ENCODE measurements around the gene HS3ST3B1.

The HS3ST3B1 gene

DNA sequence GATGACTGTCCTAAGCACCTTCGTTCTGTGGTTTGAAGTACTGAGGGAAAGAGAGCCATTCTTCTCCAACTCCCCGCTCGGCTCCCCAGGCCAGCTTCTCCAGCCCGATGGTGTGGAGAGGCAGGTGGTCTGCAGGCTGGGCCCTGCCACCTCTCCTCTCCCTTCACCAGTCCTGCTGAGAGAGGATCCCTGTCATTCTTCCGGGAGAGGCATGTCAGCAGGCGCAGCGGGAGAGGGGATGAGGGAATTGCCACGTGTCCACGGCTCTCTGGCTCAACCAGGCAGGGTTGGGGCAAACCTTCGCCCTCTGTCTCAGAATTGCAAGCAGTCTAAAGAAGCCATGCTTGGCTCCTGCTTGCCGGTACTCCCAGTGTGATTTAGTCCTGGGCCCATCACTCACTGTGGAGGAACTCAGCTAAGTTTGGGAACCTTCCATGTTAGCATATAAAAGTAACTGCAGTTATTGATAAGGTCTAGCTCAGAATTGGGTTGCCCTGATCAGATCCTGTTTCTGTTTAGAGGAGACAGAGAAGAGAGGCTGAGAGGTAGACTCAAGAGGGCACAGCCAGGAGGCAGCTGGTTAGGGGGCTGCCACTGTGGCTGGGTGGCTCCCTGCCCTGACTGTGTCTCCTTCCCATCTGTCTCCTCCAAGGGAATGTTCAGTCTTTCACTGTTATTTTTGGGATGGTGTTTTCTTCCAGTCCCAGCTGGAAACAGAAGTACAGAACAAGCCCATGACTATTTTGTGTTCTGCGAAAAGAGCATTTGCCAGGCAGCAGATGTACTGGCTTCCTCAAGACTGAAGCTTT, 17.4 kb downstream of the HS3ST3B1 start:
- H3K27me3 ChIP-seq (ENCODE audit: control insufficient read depth, insufficient read depth, low read length) = no peaks in the 10 kb centered on the region
- no peak overlapping the region for H3K4me3 ChIP-seq (ENCODE audit: low read length)
- no peaks in the 10 kb centered on the region for H3K9me3 ChIP-seq (ENCODE audit: control insufficient read depth, low read length)
- H3K4me1 ChIP-seq (ENCODE audit: control insufficient read depth, insufficient read depth, low read length) = no peaks in the 10 kb centered on the region
- no peaks in the 10 kb centered on the region for H3K36me3 ChIP-seq (ENCODE audit: control insufficient read depth, insufficient read depth, low read length)
- no peak overlapping the region for H3K9ac ChIP-seq (ENCODE audit: low read length)

DNA sequence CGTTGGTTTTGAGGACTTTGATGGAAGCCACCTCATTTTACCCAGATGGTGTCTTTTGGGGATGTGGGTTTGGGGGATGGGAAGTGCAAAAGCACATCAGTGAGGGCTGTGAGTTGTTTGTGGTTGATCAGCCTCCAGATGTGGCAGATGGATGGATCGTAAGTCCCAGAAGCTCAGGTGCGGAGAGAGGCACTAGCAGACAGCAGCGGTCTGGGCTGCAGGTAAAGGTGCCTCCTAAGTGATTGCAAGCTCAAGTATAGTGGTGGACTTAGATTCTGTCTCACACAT, 18.0 kb downstream of the HS3ST3B1 start:
- Histone ChIP-seq H3K9me3 (ENCODE audit: control insufficient read depth, low read length) (no peaks in the 10 kb centered on the region), H3K4me1 (ENCODE audit: control insufficient read depth, insufficient read depth, low read length) (no peaks in the 10 kb centered on the region), H3K36me3 (ENCODE audit: control insufficient read depth, insufficient read depth, low read length) (no peaks in the 10 kb centered on the region), H3K9ac (ENCODE audit: low read length) (no peak overlapping the region), H3K4me3 (ENCODE audit: low read length) (no peak overlapping the region), H3K27me3 (ENCODE audit: control insufficient read depth, insufficient read depth, low read length) (no peaks in the 10 kb centered on the region)

DNA sequence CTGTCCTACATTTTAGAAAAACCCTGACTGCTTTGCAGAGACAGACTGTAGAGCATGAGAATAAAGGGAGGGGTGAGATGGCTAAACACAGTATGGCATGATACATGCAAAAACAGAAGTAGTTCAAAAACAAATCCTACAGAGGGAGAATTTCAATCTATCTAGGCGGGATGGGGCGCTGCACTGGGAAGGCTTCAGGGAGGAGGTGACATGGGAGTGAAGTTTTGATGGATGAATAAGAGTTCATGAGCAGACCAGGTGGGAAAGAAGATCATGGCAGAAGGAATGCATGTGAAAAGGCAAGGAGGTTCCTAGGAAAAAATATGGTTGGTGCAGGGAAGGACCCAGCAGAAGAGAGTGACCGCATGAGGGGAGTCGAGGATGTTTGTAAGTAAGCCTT, 19.2 kb downstream of the HS3ST3B1 start:
- Histone ChIP-seq H3K36me3 (ENCODE audit: control insufficient read depth, insufficient read depth, low read length) (no peaks in the 10 kb centered on the region), H3K4me3 (ENCODE audit: low read length) (no peak overlapping the region), H3K9me3 (ENCODE audit: control insufficient read depth, low read length) (no peaks in the 10 kb centered on the region), H3K27me3 (ENCODE audit: control insufficient read depth, insufficient read depth, low read length) (no peaks in the 10 kb centered on the region), H3K4me1 (ENCODE audit: control insufficient read depth, insufficient read depth, low read length) (no peaks in the 10 kb centered on the region), H3K9ac (ENCODE audit: low read length) (no peak overlapping the region)

GRCh38 chr17:14320734-14321475, 20.0 kb downstream of the HS3ST3B1 start:
- Histone ChIP-seq H3K9ac (ENCODE audit: low read length) (no peak overlapping the region), H3K4me1 (ENCODE audit: control insufficient read depth, insufficient read depth, low read length) (no peaks in the 10 kb centered on the region)

GRCh38 chr17:14321476-14321949, 20.6 kb downstream of the HS3ST3B1 start:
- no peaks in the 10 kb centered on the region for H3K4me1 ChIP-seq (ENCODE audit: control insufficient read depth, insufficient read depth, low read length)
- H3K4me3 ChIP-seq (ENCODE audit: low read length) = no peak overlapping the region
- no peaks in the 10 kb centered on the region for H3K36me3 ChIP-seq (ENCODE audit: control insufficient read depth, insufficient read depth, low read length)
- H3K9me3 ChIP-seq (ENCODE audit: control insufficient read depth, low read length) = no peaks in the 10 kb centered on the region
- H3K27me3 ChIP-seq (ENCODE audit: control insufficient read depth, insufficient read depth, low read length) = no peaks in the 10 kb centered on the region
- H3K9ac ChIP-seq (ENCODE audit: low read length) = no peak overlapping the region

More at GRCh38 chr17:14320734-14321475, 20.0 kb downstream of the HS3ST3B1 start:
- no peak overlapping the region for H3K4me3 ChIP-seq (ENCODE audit: low read length)
- H3K36me3 ChIP-seq (ENCODE audit: control insufficient read depth, insufficient read depth, low read length) = no peaks in the 10 kb centered on the region
- H3K27me3 ChIP-seq (ENCODE audit: control insufficient read depth, insufficient read depth, low read length) = no peaks in the 10 kb centered on the region
- no peaks in the 10 kb centered on the region for H3K9me3 ChIP-seq (ENCODE audit: control insufficient read depth, low read length)

GRCh38 chr17:14321980-14322776, 21.3 kb downstream of the HS3ST3B1 start:
- H3K36me3 ChIP-seq (ENCODE audit: control insufficient read depth, insufficient read depth, low read length) = no peaks in the 10 kb centered on the region
- H3K27me3 ChIP-seq (ENCODE audit: control insufficient read depth, insufficient read depth, low read length) = no peaks in the 10 kb centered on the region
- H3K9me3 ChIP-seq (ENCODE audit: control insufficient read depth, low read length) = no peaks in the 10 kb centered on the region
- no peak overlapping the region for H3K4me3 ChIP-seq (ENCODE audit: low read length)
- H3K4me1 ChIP-seq (ENCODE audit: control insufficient read depth, insufficient read depth, low read length) = no peaks in the 10 kb centered on the region
- H3K9ac ChIP-seq (ENCODE audit: low read length) = no peak overlapping the region

GRCh38 chr17:14323522-14323981, 22.7 kb downstream of the HS3ST3B1 start:
- H3K4me1 ChIP-seq (ENCODE audit: control insufficient read depth, insufficient read depth, low read length) = no peaks in the 10 kb centered on the region
- H3K4me3 ChIP-seq (ENCODE audit: low read length) = no peak overlapping the region
- no peak overlapping the region for H3K9ac ChIP-seq (ENCODE audit: low read length)
- H3K36me3 ChIP-seq (ENCODE audit: control insufficient read depth, insufficient read depth, low read length) = no peaks in the 10 kb centered on the region
- no peaks in the 10 kb centered on the region for H3K27me3 ChIP-seq (ENCODE audit: control insufficient read depth, insufficient read depth, low read length)
- H3K9me3 ChIP-seq (ENCODE audit: control insufficient read depth, low read length) = no peaks in the 10 kb centered on the region

- no peaks in the 10 kb centered on the region for H3K36me3 ChIP-seq (ENCODE audit: control insufficient read depth, insufficient read depth, low read length)
- no peaks in the 10 kb centered on the region for H3K27me3 ChIP-seq (ENCODE audit: control insufficient read depth, insufficient read depth, low read length)
- no peaks in the 10 kb centered on the region for H3K9me3 ChIP-seq (ENCODE audit: control insufficient read depth, low read length)
- peaks cover 7% of the 10 kb centered on the region for H3K4me1 ChIP-seq (ENCODE audit: control insufficient read depth, insufficient read depth, low read length)
- H3K9ac ChIP-seq (ENCODE audit: low read length) = no peak overlapping the region
- H3K4me3 ChIP-seq (ENCODE audit: low read length) = no peak overlapping the region
Measured at GRCh38 chr17:14325618-14326167, 24.8 kb downstream of the HS3ST3B1 start.

GRCh38 chr17:14329900-14330491, 29.1 kb downstream of the HS3ST3B1 start:
- peaks cover 7% of the 10 kb centered on the region for H3K4me1 ChIP-seq (ENCODE audit: control insufficient read depth, insufficient read depth, low read length)
- no peaks in the 10 kb centered on the region for H3K27me3 ChIP-seq (ENCODE audit: control insufficient read depth, insufficient read depth, low read length)
- H3K4me3 ChIP-seq (ENCODE audit: low read length) = no peak overlapping the region
- no peaks in the 10 kb centered on the region for H3K9me3 ChIP-seq (ENCODE audit: control insufficient read depth, low read length)
- H3K9ac ChIP-seq (ENCODE audit: low read length) = no peak overlapping the region
- H3K36me3 ChIP-seq (ENCODE audit: control insufficient read depth, insufficient read depth, low read length) = no peaks in the 10 kb centered on the region

- H3K27me3 ChIP-seq (ENCODE audit: control insufficient read depth, insufficient read depth, low read length) = no peaks in the 10 kb centered on the region
- H3K9ac ChIP-seq (ENCODE audit: low read length) = no peak overlapping the region
- H3K4me3 ChIP-seq (ENCODE audit: low read length) = no peak overlapping the region
- no peaks in the 10 kb centered on the region for H3K9me3 ChIP-seq (ENCODE audit: control insufficient read depth, low read length)
- peaks cover 7% of the 10 kb centered on the region for H3K4me1 ChIP-seq (ENCODE audit: control insufficient read depth, insufficient read depth, low read length)
- no peaks in the 10 kb centered on the region for H3K36me3 ChIP-seq (ENCODE audit: control insufficient read depth, insufficient read depth, low read length)
Measured at GRCh38 chr17:14330492-14330962, 29.6 kb downstream of the HS3ST3B1 start.

DNA sequence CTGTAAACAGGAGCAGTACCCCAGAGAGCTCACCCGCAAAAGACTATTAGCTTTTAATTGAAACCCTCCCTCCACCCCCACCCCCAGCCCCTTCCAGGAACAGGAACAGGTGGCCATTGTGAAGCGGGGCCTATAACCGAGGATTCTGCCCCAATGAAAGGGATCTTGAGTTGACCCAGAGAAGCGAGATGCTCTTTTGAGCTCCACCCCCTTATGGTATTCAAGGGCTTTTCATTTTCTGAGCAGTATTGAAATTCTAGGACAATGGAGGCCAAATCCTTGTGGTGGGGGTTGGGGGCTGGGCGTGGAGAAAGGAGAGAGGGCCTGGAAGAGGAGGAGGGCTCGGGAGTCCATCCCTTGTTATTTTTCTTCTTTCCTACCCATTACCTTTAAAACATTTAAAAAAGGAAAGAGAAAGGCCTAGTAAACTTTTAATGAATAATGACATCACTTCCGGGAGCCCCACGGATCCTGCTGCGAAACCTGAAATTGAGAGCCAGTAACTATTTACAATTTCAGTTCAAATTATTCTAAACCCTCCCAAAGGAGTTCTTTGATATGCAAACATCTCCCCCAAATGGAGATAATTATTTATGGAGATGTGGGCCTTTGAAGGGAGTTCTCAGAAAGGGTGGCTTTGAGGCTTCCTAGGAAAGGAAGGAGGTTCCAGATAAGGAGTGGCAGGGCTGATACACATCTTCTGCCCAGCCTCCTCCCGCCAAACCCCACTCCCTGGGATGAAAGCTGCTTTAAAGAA, 30.5 kb downstream of the HS3ST3B1 start:
- Histone ChIP-seq H3K4me3 (ENCODE audit: low read length) (no peak overlapping the region), H3K4me1 (ENCODE audit: control insufficient read depth, insufficient read depth, low read length) (peaks cover 7% of the 10 kb centered on the region), H3K36me3 (ENCODE audit: control insufficient read depth, insufficient read depth, low read length) (no peaks in the 10 kb centered on the region), H3K9ac (ENCODE audit: low read length) (no peak overlapping the region), H3K9me3 (ENCODE audit: control insufficient read depth, low read length) (no peaks in the 10 kb centered on the region), H3K27me3 (ENCODE audit: control insufficient read depth, insufficient read depth, low read length) (no peaks in the 10 kb centered on the region)
